ELF-1 (cell line): ENCODE measurements around the gene SH3BP1.
A peak's percentile ranks its signal among the peaks of the same experiment; 100 is the strongest.
"Not testable (repeated sequence)": the region's sequence is repeated elsewhere in the genome, so short reads cannot be mapped to it uniquely, and the experiment has no call there.

Experiments
- DNase-seq: peaks from one replicate; pipeline ENCODE4 v3.0.0-alpha.2; 2016; ENCODE audit warnings: low read depth, low spot score

SH3BP1 gene

DNA sequence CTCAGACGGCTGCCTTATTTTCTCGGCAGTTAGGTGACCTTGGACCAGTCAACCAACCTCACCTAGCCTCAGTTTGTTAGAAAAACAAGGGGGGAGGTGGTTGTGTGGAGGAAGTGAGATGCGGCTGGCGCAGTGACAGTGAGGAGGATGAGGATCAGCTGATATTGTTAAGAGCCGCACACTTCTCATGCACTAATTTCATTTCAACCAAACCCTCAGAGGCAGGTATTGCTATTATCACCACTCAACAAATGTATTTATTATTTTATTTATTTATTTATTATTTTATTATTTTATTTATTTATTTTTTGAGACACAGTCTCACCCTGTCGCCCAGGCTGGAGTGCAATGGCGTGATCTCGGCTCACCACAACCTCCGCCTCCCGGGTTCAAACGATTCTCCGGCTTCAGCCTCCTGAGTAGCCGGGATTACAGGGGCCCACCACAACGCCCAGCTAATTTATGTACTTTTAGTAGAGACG is 38.1 kb downstream of the SH3BP1 start:
- no peak for DNase-seq

DNA sequence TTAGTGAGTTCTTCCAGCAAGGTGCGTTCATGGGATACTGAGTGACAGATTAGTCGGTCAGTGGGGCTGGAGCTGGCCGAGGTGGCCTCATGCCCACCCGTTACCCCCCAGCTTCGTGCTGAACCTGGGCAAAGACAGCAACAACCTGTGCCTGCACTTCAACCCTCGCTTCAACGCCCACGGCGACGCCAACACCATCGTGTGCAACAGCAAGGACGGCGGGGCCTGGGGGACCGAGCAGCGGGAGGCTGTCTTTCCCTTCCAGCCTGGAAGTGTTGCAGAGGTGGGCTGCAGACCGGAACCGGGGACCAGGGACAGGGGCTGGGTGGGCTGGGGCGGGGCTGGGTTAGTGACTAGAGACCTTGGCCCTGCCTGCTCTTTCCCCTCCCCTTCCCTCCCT is 38.9 kb downstream of the SH3BP1 start:
- peak; percentile 55 for DNase-seq

DNA sequence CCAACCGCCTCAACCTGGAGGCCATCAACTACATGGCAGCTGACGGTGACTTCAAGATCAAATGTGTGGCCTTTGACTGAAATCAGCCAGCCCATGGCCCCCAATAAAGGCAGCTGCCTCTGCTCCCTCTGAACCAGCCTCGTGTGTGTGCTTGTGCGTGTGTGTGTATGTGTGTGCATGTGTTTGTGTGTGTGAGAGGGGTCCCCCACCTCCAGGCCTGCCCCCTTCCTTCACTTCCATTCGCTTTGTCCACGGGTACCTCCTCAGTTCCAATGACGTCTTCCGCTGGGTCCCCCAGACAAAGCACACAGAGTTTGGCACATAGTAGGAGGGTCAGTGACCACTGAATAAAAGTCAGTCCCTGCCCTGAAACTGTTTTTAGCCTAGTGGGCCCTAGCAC is 40.2 kb downstream of the SH3BP1 start:
- no peak for DNase-seq

DNA sequence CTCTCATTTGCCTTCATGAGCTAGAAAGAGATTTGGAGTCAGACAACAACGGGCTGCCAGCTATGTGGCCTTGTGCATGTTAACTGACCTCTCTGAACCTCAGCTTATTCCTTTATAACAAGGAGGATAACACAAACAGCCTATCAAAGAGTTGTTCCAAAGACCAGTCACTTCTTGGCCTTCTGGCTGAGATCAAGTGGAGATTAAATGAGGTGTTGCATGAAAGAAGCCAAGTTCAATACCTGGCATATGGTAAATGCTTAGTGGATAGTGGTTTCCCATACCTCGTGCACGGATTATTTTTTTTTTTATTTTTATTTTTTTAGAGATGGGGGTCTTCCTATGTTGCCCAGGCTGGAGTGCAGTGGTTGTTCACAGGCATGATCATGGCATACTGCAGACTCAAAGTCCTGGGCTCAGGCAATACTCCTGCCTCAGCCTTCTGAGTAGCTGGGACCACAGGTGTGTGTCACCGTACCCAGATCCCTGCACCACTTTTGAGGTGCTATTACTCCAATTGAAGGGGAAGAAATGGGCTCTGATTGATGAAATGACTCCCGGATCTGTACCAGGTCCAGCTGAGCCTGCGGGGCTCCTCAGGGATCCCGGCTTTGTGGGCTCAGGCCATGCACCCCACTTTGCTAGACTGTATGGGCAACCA is 40.9 kb downstream of the SH3BP1 start:
- DNase-seq, result no peak

DNA sequence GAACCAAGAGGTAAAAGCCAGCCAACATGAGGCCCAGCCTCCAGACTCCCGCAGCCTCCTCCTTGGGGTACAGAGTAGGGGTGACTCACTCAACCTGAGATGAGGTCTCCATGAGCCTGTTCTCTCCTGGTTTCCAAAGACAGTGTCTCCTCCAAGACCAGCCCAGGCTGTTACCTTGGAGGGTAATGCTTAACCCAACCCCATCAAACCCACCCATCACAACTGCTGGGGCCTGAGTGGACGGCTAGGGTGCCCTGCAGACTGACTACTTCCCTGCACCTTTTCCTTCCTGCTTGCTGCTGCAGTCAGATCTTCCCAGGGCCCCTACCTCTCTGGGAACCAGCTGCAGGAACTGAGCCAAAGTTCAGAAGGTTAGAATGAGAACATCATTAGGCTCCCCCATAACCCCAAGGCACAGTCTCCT is 41.5 kb downstream of the SH3BP1 start:
- no peak for DNase-seq

DNA sequence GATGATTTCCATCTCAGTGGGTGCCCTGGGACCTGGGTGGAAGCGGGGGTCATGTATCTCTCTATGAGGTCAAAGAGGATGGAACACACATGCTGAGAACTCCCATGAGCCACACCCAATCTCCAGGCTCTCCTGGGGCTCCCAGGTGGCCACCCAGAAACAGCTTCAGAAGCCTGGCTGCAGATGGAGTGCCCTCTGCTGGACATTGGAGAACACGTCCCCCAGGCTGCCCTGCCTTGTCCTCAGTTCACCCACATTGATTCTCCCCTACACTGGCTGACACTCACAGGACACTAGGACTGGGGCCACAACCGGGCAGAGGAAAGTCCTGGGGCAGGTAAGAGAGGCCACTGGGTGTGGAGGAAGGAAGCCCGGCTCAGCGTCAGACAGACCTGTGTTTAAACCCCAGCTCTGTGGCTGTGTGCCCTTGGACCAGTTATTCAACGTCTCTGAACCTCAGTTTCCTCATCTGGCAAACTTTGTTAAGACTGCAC is 42.1 kb downstream of the SH3BP1 start:
- peak; percentile 90 for DNase-seq

DNA sequence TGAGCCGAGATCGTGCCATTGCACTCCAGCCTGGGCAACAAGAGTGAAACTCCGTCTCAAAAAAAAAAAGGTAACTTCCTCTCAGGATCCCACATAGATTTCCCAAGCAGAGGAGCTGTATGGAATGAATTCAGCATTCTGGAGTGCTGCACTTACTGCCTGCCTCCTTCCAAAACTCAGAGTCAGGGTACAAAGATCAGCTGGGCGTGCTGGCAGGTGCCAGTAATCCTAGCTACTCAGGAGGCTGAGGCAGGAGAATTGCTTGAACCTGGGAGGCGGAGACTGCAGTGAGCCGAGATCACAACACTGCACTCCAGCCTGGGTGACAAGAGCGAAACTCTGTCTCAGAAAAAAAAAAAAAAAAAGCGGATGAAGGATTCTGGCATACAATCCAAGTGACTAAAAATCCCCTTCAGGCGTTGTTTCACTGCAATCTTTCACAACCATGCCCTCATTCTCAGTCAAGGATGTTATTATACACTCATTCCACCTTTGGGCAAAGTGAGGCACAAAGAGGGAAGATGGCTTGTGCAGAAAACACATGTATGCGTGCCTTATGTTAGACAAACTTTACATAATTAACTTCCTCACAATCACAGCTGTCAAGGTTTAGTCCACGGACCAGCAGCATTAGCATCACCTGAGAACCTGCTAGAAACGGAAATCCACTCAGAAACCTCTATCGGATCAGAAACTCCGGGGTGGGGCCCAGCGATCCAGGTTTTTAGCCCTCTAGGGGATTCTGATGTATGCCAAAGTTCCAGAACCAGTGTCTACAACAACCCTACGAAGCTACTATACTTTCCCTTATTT is 45.5 kb downstream of the SH3BP1 start:
- no peak for DNase-seq

DNA sequence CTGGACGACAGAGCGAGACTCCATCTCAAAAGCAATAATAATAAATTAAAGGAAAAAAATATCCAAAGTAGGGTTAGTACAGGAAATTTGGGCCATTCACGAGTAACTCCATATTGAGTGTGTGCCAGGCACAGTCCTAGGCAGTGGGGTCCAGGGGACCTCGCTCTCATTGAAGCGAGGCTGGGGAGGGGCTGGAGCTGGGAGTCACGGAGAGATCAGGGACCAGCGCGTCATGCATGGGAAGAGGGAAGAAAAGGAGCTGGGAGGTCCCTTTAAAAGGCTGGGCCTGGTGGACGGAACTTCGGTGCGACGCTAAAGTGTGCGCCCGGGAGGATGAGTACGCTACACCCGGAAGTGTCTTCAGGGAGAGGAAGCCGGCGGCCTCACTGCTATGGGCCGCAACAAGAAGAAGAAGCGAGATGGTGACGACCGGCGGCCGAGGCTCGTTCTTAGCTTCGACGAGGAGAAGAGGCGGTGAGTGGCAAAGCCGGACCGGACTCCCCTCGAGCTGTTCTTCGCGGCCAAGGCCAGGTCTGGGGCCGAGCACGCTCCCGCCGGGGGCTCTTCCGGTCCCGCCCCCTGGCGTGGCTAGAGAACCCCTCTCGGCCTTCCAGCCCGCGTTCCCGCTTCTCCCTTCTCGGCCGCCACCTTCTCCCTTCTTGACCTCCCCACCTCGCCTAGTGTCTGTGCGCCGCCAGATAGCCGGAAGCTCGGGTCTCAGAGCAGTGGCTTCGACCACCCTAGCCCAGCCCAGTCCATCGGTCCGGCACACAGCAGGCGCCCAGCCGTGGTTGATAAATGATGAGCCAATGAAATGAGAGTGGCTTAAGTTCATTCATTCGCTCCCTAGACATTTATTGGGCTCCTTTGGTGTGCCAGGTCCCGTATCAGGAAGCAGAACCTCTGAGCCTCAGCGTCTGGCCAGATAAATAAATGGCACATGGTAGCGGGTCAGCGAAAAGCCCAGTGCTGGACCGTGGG is 46.8 kb downstream of the SH3BP1 start, which contains the start of gene NOL12:
NOL12 (plus strand) TSS at position 342 of the 981 bp plus-strand sequence; CDS start at position 392, 50 bp downstream.
- DNase-seq, result peak; percentile 94

DNA sequence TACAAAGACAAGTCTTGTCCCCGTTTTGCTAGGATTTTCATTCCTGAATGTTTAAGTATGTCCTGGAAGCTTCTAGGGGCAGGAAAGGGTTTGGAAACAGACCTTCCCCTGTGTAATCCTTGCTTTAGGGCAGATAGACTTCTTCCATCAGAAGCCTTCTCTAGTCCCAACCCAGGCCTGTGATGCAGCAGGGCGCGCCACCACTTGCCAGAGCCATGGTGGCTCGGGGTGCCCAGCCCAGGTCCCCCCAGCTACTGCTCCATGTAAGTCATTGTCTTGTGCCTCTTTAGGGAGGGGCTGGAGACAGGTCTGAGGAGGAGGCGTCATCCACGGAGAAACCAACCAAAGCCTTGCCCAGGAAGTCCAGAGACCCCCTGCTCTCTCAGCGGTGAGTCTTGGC is 50.9 kb downstream of the SH3BP1 start:
- DNase-seq, result no peak

DNA sequence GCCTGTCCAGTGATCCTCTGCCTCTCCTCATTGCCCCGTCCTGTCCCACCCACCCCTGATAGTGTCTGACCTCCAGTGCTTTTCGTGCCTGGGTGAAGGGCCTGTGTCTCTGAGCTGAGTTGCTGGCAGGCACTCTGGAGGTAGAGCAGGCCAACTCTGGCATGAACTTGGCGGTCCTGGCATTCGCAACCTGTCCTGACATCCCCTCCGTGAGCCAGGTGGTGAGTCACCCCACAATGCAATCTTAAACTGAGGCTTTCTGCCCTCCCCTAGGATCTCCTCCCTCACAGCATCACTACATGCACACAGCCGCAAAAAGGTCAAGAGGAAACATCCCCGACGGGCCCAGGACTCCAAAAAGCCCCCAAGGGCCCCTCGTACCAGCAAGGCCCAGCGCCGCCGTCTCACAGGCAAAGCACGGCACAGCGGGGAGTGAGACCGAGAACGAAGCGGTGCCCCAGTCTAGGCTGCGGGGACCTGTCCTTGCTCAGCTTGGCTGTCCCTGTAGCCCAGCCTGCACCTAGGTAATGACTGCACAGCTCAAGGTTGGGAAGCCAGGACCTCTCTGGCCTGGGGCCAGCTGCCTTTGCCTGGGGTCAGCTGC is 51.5 kb downstream of the SH3BP1 start:
- no peak for DNase-seq

DNA sequence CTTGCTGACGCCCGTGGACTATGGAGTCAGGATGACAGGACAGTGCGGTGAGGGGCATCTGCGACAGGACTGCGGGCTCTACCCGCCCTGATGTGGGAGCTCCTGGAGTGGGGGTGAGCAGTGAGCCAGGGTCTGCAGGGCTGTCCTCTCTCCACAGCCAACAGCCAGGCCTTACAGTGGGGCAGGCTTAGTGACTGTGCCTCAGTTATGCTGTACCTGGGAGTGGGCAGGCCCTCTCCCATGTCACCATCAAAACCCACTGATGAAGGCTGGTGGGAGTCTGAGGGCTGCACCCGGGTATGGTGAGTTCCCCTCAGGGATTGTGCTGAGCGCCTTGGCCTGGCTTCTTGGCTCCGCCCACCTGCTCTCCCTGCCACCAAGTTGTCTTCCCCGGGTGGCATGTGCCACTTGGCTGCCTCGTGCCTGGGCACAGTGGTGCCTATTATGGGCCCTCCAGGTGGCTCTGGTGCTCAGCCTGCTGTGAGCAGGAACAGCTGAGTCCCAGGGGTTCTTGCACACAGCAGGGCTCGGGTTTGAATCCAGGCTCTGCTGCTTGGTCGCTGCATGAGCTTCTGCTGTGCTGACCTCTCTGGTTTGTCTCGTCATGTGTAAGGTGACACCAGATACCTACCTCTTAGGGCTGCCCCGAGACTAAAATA is 53.3 kb downstream of the SH3BP1 start:
- no peak for DNase-seq

DNA sequence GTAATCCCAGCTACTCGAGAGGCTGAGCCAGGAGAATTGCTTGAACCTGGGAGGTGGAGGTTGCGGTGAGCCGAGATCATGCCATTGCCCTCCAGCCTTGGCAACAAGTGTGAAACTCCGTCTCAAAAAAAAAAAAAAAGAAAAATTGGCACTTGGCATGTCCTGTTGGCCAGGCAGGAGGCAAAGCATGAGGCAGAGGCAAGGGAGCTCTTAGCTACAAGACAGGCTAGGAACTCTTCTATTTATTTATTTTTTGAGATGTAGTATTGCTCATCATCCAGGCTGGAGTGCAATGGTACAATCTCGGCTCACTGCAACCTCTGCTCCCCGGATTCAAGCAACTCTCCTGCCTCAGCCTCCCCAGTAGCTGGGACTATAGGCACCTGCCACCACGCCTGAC is 54.7 kb downstream of the SH3BP1 start:
- not testable (repeated sequence) for DNase-seq

DNA sequence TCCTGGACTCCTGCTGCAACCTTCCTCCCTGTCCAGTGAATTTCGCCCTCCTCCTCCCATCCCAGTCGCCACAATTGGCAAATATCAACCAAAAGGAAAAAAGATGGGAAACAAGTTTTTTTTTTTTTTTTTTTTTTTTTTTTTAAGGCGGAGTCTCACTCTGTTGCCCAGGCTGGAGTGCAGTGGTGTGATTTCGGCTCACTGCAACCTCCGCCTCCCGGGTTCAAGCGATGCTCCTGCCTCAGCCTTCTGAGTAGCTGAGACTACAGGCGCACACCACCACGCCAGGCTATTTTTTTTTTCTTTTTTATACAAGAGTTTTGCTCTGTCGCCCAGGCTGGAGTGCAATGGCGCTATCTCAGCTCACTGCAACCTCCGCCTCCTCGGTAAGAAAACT is 56.8 kb downstream of the SH3BP1 start:
- not testable (repeated sequence) for DNase-seq

DNA sequence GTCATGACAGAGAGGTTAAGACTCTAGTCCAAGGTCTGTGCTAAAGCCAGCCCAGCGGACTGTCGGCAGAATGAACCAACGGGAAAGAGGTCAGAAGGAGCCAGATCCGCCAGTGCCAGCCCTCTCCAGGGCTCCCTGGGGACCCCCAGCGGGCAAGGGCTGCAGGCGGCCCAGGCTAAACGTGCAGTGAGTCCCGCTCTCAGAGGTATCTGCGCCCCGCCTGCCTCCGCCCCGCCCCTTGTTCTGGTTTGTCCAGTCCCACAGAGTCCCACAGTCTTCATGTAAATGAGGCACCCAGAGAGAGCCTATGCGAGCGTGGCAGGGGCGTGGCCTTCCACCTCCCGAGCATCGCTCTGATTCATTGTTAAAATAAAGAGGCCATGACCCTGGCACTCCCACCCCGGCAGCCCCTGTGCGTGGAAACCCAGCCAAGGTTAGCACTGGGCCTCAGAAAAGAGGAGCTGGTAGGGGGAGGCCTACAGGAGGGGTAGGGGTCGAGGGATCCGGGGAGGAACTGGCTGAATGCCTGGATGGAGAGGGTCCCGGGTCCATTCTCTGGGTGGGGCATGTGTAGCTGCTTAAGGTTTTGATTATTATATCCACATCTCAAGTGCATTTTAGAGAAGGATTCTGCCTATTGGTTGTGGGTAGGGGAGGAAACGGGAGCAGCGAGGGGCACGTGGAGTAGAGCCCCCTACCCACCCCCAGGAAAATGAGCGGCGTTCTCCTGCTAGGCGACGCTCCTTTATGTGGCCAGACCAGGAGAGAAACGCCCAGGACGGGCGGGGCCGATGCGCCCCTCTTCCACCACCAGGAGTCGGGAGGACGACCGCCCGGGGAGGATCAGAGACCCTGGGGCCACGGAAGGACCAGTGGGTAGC is 57.4 kb downstream of the SH3BP1 start, which contains the start of gene TRIOBP:
TRIOBP (plus strand) TSS at position 392 of the 881 bp plus-strand sequence. CDS start 4,318 bp downstream, outside the sequence.
- peak; percentile 99 for DNase-seq

DNA sequence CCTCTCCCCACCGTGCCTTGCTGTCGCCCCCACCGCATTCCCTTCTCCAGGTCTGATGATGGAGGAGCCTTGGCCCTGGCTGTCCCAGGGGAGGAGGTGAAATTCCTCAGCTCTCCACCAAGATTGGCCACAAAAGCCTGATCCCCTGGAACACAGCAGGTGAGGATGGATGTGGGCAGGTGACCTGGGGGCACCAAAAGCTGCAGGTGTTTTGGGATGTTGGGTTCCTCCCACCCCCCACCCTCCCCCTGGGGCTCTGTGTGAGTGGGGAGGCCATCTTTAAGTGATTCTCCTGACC is 58.0 kb downstream of the SH3BP1 start:
- no peak for DNase-seq

DNA sequence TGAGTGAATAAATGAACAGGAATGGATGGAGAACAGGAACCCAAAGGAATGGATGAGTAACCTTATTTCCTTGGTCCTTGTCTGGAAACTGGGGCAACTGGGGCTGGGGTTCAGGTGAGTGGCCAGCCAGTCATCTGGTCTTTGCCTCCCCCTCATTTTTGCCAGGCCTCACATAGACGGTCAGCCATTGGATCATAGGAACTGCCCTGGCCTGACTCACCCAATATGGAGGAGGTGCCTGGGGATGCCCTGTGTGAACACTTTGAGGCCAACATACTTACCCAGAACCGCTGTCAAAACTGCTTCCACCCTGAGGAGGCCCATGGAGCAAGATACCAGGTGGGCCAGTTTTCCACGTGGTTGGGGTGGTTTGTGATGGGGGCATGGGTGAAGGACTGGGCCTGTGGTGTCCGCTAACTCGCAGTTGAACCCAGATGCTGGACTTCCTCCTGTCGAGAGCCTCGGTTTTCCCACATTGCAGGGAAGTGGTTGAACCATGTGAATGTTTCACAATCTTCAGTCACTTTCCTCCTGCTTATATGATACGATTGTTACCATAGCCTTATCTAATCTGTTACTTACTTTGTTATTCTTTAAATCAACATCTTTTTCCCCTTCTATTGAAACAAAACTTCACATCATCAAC is 61.8 kb downstream of the SH3BP1 start:
- DNase-seq, result no peak

DNA sequence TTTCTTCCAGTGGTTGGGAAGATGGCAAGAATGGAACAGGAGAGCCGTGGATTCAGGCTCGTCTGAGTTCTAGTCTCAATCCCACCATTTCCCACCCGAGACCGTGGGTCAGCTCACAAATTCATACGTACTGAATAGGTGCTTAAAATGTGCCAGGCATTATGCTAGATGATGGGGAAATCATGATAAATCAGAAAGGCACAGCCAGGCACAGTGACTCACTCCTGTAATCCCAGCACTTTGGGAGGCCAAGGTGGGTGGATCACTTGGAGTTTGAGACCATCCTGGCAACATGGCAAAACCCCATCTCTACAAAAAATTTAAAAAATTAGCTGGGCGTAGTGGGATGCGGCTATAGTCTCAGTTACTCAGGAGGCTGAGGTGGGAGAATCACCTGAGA is 64.4 kb downstream of the SH3BP1 start:
- DNase-seq, result no peak

DNA sequence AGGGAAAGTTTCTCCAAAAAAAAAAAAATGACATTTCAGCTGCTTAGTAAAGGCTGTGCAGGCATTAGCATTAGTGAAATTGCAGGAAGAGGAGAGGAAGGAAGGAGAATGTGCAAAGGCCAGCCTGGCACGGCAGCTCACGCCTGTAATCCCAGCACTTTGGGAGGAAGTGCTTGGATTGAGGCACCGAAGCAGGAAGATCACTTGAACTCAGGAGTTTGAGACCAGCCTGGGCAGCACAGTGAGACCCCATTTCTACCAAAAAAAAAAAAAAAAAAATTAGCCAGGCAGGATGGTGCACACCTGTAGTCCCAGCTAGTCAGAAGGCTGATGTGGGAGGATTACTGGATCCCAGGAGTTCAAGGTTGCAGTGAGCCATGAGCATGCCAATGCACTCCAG is 65.2 kb downstream of the SH3BP1 start:
- no peak for DNase-seq

DNA sequence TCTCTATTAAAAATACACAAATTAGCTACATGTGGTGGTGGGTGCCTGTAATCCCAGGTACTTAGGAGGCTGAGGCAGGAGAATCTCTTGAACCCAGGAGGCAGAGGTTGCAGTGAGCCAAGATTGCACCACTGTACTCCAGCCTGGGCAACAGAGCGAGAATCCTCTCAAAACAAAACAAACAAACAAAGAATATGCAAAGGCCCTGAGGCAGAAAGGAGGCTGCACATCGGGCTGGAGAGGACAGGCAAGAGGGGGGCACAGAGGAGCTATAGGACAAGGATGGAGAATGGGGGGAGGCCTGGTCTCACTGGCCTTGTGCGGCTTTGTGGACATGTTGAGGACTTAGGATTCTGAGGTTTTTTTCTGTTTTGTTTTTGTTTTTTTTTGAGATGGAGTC is 65.7 kb downstream of the SH3BP1 start:
- DNase-seq, result no peak
